ENCODE data around the gene MEPCE.
"Not testable (repeated sequence)": the region's sequence is repeated elsewhere in the genome, so short reads cannot be mapped to it uniquely, and the experiment has no call there.

Gene MEPCE

DNA sequence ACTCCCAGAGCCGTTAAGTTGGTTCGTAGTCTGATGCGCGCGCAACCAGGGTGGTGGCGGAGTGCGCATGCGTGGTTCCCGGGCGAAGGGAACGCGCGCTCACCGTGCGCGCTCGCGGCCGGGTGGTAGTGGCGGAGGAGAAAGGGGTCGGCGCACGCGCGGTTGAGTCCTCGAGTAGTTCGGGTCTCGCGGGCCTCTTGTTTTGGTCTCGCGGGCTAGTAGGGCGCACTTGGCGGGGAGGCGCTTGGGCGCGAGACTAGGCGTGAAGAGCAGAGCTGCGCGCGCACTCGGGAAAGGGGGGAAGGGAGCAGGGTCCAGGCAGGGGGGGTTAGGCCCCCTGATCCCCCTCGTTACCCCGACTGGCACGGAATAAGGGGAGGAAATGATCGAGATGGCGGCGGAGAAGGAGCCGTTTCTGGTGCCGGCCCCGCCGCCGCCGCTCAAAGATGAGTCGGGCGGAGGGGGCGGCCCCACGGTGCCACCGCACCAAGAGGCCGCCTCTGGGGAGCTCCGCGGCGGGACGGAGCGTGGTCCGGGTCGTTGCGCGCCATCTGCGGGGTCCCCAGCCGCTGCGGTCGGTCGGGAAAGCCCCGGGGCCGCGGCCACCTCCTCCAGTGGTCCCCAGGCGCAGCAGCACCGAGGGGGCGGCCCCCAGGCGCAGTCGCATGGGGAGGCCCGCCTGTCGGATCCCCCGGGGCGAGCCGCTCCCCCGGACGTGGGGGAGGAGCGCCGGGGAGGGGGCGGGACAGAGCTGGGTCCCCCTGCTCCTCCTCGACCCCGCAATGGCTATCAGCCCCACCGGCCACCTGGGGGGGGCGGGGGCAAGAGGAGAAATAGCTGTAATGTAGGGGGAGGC, at the start of gene MEPCE:
MEPCE (plus strand) TSS at position 195 of the 856 bp plus-strand sequence; CDS start at position 383, 188 bp downstream.
- H3K79me2 ChIP-seq (ENCODE audit: insufficient read depth, low read length), result peaks cover 31% of the 10 kb centered on the region

GRCh38 chr7:100380196-100380595, 49.4 kb upstream of the MEPCE start:
- no peak overlapping the region for H3K4me3 ChIP-seq (ENCODE audit: insufficient read depth, low read length, poor library complexity, severe bottlenecking)
- no peak for TF ChIP-seq EZH2phosphoT487 (conservative IDR thresholded peaks at IDR 0.05; ENCODE audit: low read length)
- TF ChIP-seq, protein P1, sequence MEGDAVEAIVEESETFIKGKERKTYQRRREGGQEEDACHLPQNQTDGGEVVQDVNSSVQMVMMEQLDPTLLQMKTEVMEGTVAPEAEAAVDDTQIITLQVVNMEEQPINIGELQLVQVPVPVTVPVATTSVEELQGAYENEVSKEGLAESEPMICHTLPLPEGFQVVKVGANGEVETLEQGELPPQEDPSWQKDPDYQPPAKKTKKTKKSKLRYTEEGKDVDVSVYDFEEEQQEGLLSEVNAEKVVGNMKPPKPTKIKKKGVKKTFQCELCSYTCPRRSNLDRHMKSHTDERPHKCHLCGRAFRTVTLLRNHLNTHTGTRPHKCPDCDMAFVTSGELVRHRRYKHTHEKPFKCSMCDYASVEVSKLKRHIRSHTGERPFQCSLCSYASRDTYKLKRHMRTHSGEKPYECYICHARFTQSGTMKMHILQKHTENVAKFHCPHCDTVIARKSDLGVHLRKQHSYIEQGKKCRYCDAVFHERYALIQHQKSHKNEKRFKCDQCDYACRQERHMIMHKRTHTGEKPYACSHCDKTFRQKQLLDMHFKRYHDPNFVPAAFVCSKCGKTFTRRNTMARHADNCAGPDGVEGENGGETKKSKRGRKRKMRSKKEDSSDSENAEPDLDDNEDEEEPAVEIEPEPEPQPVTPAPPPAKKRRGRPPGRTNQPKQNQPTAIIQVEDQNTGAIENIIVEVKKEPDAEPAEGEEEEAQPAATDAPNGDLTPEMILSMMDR (IDR thresholded peaks at IDR 0.05; ENCODE audit: insufficient read depth, low read length, poor library complexity, severe bottlenecking), result no peak
- H3K36me3 ChIP-seq (ENCODE audit: low read length), result no peaks in the 10 kb centered on the region
- H2AFZ ChIP-seq (ENCODE audit: low read depth, low read length, severe bottlenecking), result no peak overlapping the region
- H3K9me3 ChIP-seq (ENCODE audit: insufficient read depth, low read length), result no peaks in the 10 kb centered on the region
- H3F3A ChIP-seq (ENCODE audit: insufficient read depth), result no peaks in the 10 kb centered on the region
- H3K27ac ChIP-seq (ENCODE audit: low read depth, low read length), result no peak overlapping the region
- no peak overlapping the region for H3K9ac ChIP-seq (ENCODE audit: low read length)
- H4K20me1 ChIP-seq (ENCODE audit: low read depth, low read length), result no peaks in the 10 kb centered on the region
- no peak overlapping the region for H3K4me2 ChIP-seq (ENCODE audit: low read depth, low read length, poor library complexity, severe bottlenecking)
- no peaks in the 10 kb centered on the region for H3K79me2 ChIP-seq (ENCODE audit: insufficient read depth, low read length)
- H3K9me2 ChIP-seq (replicated peaks; ENCODE audit: insufficient read depth, low read length), result no peaks in the 10 kb centered on the region
- H3K27me3 ChIP-seq (ENCODE audit: low read length), result no peaks in the 10 kb centered on the region

More for the DNA sequence above, at the start of gene MEPCE:
- Histone ChIP-seq H3K4me2 (ENCODE audit: low read depth, low read length, poor library complexity, severe bottlenecking) (peak within 1 kb of the TSS; percentile 76), H3K36me3 (ENCODE audit: low read length) (no peaks in the 10 kb centered on the region), H3K27me3 (ENCODE audit: low read length) (no peaks in the 10 kb centered on the region), H3K9me2 (replicated peaks; ENCODE audit: insufficient read depth, low read length) (no peaks in the 10 kb centered on the region), H3K9ac (ENCODE audit: low read length) (peak within 1 kb of the TSS; percentile 99), H2AFZ (ENCODE audit: low read depth, low read length, severe bottlenecking) (no peak within 1 kb of the TSS), H3K4me3 (ENCODE audit: insufficient read depth, low read length, poor library complexity, severe bottlenecking) (peak within 1 kb of the TSS; percentile 88), H4K20me1 (ENCODE audit: low read depth, low read length) (no peaks in the 10 kb centered on the region), H3F3A (ENCODE audit: insufficient read depth) (peaks cover 68% of the 10 kb centered on the region), H3K27ac (ENCODE audit: low read depth, low read length) (peak within 1 kb of the TSS; percentile 96), H3K9me3 (ENCODE audit: insufficient read depth, low read length) (no peaks in the 10 kb centered on the region)
- TF ChIP-seq EZH2phosphoT487 (conservative IDR thresholded peaks at IDR 0.05; ENCODE audit: low read length), result no peak
- TF ChIP-seq, protein P1 (IDR thresholded peaks at IDR 0.05; ENCODE audit: insufficient read depth, low read length, poor library complexity, severe bottlenecking), result no peak

DNA sequence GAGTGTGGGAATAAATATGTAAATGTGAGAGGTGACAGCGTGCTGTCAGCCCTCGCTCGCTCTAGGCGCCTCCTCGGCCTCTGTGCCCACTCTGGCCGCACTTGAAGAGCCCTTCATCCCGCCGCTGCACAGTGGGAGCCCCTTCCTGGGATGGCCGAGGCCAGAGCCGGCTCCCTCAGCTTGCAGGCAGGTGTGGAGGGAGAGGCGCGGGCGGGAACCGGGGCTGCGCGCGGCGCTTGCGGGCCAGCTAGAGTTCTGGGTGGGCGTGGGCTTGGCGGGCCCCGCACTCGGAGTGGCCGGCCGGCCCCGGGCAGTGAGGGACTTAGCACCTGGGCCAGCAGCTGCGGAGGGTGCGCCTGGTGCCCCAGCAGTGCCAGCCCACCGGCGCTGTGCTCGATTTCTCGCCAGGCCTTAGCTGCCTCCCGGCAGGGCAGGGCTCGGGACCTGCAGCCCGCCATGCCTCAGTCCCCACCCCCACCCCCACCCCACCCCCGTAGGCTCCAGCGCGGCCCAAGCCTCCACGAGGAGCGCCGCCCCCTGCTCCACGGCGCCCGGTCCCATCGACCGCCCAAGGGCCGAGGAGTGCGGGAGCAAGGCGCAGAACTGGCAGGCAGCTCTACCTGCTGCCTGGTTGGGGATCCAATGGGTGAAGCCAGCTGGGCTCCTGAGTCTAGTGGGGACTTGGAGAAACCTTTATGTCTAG, 47.9 kb upstream of the MEPCE start:
- H3K27ac ChIP-seq (ENCODE audit: low read depth, low read length); H3K9ac ChIP-seq (ENCODE audit: low read length); H2AFZ ChIP-seq (ENCODE audit: low read depth, low read length, severe bottlenecking): not testable (repeated sequence)

GRCh38 chr7:100382234-100382853, 47.3 kb upstream of the MEPCE start:
- not testable (repeated sequence) for H3K9me3 ChIP-seq (ENCODE audit: insufficient read depth, low read length); H3K9me2 ChIP-seq (replicated peaks; ENCODE audit: insufficient read depth, low read length); H3K27ac ChIP-seq (ENCODE audit: low read depth, low read length); H3F3A ChIP-seq (ENCODE audit: insufficient read depth); H3K4me2 ChIP-seq (ENCODE audit: low read depth, low read length, poor library complexity, severe bottlenecking); H3K36me3 ChIP-seq (ENCODE audit: low read length); H3K9ac ChIP-seq (ENCODE audit: low read length); H3K79me2 ChIP-seq (ENCODE audit: insufficient read depth, low read length); H3K27me3 ChIP-seq (ENCODE audit: low read length); H4K20me1 ChIP-seq (ENCODE audit: low read depth, low read length); H3K4me3 ChIP-seq (ENCODE audit: insufficient read depth, low read length, poor library complexity, severe bottlenecking); H2AFZ ChIP-seq (ENCODE audit: low read depth, low read length, severe bottlenecking)

More for the DNA sequence above, 47.9 kb upstream of the MEPCE start:
- H3K36me3 ChIP-seq (ENCODE audit: low read length); H4K20me1 ChIP-seq (ENCODE audit: low read depth, low read length); H3K4me2 ChIP-seq (ENCODE audit: low read depth, low read length, poor library complexity, severe bottlenecking); H3K9me2 ChIP-seq (replicated peaks; ENCODE audit: insufficient read depth, low read length); H3F3A ChIP-seq (ENCODE audit: insufficient read depth); H3K27me3 ChIP-seq (ENCODE audit: low read length); H3K79me2 ChIP-seq (ENCODE audit: insufficient read depth, low read length); H3K9me3 ChIP-seq (ENCODE audit: insufficient read depth, low read length); H3K4me3 ChIP-seq (ENCODE audit: insufficient read depth, low read length, poor library complexity, severe bottlenecking): not testable (repeated sequence)

All from SU-DHL-6 (cell line).